Loucy (cell line): ENCODE results near the gene STAP1.

ENCODE experiments used
- CTCF ChIP-seq: fragments of 200-600 bp; sonication (generic); conservative IDR thresholded peaks from 2 replicates; pipeline ENCODE4 v1.5.1; 2014; ENCODE audit warnings: mild to moderate bottlenecking, antibody characterized with exemption, low read length
- EZH2phosphoT487 ChIP-seq: fragments of 200-600 bp; IDR thresholded peaks from 2 replicates; pipeline ENCODE4 v1.6.1; 2018; ENCODE audit warnings: antibody characterized with exemption, mild to moderate bottlenecking, moderate library complexity, borderline replicate concordance

GRCh38 chr4:67580577-67580976, 22.1 kb downstream of the STAP1 start:
- TF ChIP-seq CTCF, result no peak
- TF ChIP-seq EZH2phosphoT487, result no peak
